ENCODE results near the gene PRTN3.

PRTN3 gene

DNA sequence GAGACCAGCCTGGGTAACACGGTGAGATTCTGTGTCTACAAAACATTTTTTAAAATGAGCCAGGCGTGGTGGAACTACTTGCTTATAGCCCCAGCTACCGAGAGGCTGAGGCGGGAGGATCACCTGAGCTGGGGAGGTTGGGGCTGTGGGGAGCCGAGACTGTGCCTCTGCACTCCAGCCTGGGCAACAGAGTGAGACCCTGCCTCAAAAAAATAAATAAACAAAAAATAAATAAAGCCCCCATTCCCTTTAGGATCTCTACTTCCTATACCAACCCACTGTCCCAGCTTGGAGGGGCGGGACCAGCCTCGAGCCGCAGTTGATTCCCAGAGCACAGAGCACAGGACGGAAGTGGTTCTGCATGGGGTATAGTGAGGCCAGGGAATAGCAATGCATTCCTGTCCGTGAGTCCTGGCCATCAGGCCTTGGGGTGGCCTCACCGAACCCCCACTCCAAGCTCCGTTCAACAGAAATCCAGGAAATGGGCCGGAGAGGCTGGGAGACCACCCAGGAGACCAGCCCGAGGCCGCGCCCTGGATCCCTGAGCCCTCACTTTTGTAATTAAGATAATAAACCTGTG, 48.4 kb upstream of the PRTN3 start:
- no peak overlapping the region for H3K4me2 ChIP-seq (ENCODE audit: low read depth, low read length, poor library complexity, severe bottlenecking)
- no peak overlapping the region for H3K4me3 ChIP-seq (ENCODE audit: low read length, poor library complexity, severe bottlenecking)
- H3K9me2 ChIP-seq (replicated peaks; ENCODE audit: low read depth, low read length), result no peaks in the 10 kb centered on the region
- no peaks in the 10 kb centered on the region for H3K9me3 ChIP-seq (ENCODE audit: insufficient read depth, low read depth, low read length)
- no peak overlapping the region for H2AFZ ChIP-seq (ENCODE audit: low read length)
- H3K36me3 ChIP-seq (ENCODE audit: insufficient read depth, low read length), result no peaks in the 10 kb centered on the region
- H3K27me3 ChIP-seq (ENCODE audit: insufficient read depth, low read length, poor library complexity, severe bottlenecking), result no peaks in the 10 kb centered on the region
- TF ChIP-seq, protein P1, sequence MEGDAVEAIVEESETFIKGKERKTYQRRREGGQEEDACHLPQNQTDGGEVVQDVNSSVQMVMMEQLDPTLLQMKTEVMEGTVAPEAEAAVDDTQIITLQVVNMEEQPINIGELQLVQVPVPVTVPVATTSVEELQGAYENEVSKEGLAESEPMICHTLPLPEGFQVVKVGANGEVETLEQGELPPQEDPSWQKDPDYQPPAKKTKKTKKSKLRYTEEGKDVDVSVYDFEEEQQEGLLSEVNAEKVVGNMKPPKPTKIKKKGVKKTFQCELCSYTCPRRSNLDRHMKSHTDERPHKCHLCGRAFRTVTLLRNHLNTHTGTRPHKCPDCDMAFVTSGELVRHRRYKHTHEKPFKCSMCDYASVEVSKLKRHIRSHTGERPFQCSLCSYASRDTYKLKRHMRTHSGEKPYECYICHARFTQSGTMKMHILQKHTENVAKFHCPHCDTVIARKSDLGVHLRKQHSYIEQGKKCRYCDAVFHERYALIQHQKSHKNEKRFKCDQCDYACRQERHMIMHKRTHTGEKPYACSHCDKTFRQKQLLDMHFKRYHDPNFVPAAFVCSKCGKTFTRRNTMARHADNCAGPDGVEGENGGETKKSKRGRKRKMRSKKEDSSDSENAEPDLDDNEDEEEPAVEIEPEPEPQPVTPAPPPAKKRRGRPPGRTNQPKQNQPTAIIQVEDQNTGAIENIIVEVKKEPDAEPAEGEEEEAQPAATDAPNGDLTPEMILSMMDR (conservative IDR thresholded peaks at IDR 0.05; ENCODE audit: low read length), result no peak
- no peak for TF ChIP-seq EZH2phosphoT487 (IDR thresholded peaks at IDR 0.05; ENCODE audit: borderline replicate concordance)
- no peak overlapping the region for H3K9ac ChIP-seq (ENCODE audit: low read depth, low read length, poor library complexity, severe bottlenecking)
- H3K4me1 ChIP-seq (ENCODE audit: insufficient read depth, low read length, poor library complexity, severe bottlenecking), result peaks cover 4% of the 10 kb centered on the region
- H4K20me1 ChIP-seq (ENCODE audit: insufficient read depth, low read length, poor library complexity, severe bottlenecking), result no peaks in the 10 kb centered on the region
- peaks cover 8% of the 10 kb centered on the region; the same call in 1 of the 2 replicates for H3K79me2 ChIP-seq (ENCODE audit: insufficient read depth, low read length)
- H3F3A ChIP-seq (ENCODE audit: low read depth), result no peaks in the 10 kb centered on the region

DNA sequence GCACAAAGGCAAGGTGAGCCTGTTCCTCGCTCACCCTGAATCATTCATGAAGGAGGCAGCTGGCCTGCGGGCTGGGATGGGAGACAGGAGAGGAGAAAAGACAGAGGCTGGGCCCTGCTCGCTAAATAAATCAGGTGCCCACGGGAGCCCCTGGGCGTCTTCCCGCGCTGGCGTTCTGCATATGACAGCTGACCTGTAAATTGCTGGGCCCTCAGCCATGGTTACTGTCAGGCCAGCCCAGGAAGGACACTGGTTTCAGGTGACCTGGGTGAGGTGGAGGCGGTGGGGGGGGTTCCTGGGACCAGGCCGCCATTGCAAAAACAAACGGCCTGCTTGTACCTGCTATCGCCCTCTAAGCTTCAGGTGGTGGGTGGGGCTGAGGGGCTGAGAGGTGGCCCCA, 47.0 kb upstream of the PRTN3 start:
- no peaks in the 10 kb centered on the region for H3K9me2 ChIP-seq (replicated peaks; ENCODE audit: low read depth, low read length)
- H3K9ac ChIP-seq (ENCODE audit: low read depth, low read length, poor library complexity, severe bottlenecking), result no peak overlapping the region
- no peaks in the 10 kb centered on the region for H3F3A ChIP-seq (ENCODE audit: low read depth)
- peaks cover 10% of the 10 kb centered on the region for H4K20me1 ChIP-seq (ENCODE audit: insufficient read depth, low read length, poor library complexity, severe bottlenecking)
- no peaks in the 10 kb centered on the region for H3K36me3 ChIP-seq (ENCODE audit: insufficient read depth, low read length)
- H3K4me1 ChIP-seq (ENCODE audit: insufficient read depth, low read length, poor library complexity, severe bottlenecking), result peaks cover 4% of the 10 kb centered on the region
- no peaks in the 10 kb centered on the region for H3K9me3 ChIP-seq (ENCODE audit: insufficient read depth, low read depth, low read length)
- H3K4me2 ChIP-seq (ENCODE audit: low read depth, low read length, poor library complexity, severe bottlenecking), result no peak overlapping the region
- H2AFZ ChIP-seq (ENCODE audit: low read length), result no peak overlapping the region
- H3K79me2 ChIP-seq (ENCODE audit: insufficient read depth, low read length), result peaks cover 21% of the 10 kb centered on the region
- no peak for TF ChIP-seq EZH2phosphoT487 (IDR thresholded peaks at IDR 0.05; ENCODE audit: borderline replicate concordance)
- TF ChIP-seq, protein P1 (conservative IDR thresholded peaks at IDR 0.05; ENCODE audit: low read length), result no peak
- peaks cover 8% of the 10 kb centered on the region for H3K27me3 ChIP-seq (ENCODE audit: insufficient read depth, low read length, poor library complexity, severe bottlenecking)
- H3K4me3 ChIP-seq (ENCODE audit: low read length, poor library complexity, severe bottlenecking), result no peak overlapping the region

DNA sequence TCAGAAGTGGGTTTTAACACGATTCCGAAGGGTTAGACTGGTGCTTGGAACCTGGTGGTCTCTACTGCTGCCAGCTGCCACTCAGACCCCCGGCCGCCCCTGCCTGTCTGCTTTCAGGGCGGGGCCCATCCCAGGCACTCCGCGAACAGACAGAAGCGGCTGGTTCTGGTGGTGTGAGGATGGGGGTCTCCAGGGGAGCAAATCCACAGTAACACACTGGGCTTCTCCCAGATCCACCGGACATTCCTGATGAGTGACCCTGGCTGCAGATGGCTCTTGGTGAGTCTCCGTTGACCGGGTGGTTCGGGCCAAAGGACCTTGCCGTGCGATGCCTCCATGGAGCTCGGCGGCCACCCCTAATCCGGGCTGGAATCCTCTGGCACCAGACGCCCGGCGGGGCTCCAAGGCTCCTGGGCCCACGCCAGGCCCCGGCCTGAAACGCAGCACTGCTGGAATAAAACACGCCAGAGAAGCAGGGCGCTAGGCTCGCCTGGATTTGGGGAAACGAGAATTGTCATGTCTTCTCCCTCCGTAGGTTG, 45.7 kb upstream of the PRTN3 start:
- peaks cover 8% of the 10 kb centered on the region for H3K27me3 ChIP-seq (ENCODE audit: insufficient read depth, low read length, poor library complexity, severe bottlenecking)
- no peaks in the 10 kb centered on the region for H3F3A ChIP-seq (ENCODE audit: low read depth)
- H3K9me3 ChIP-seq (ENCODE audit: insufficient read depth, low read depth, low read length), result no peaks in the 10 kb centered on the region
- peaks cover 5% of the 10 kb centered on the region for H3K4me1 ChIP-seq (ENCODE audit: insufficient read depth, low read length, poor library complexity, severe bottlenecking)
- H2AFZ ChIP-seq (ENCODE audit: low read length), result no peak overlapping the region
- H3K9me2 ChIP-seq (replicated peaks; ENCODE audit: low read depth, low read length), result no peaks in the 10 kb centered on the region
- H3K79me2 ChIP-seq (ENCODE audit: insufficient read depth, low read length), result peaks cover 34% of the 10 kb centered on the region
- peaks cover 23% of the 10 kb centered on the region for H4K20me1 ChIP-seq (ENCODE audit: insufficient read depth, low read length, poor library complexity, severe bottlenecking)
- TF ChIP-seq, protein P1 (conservative IDR thresholded peaks at IDR 0.05; ENCODE audit: low read length), result no peak
- TF ChIP-seq EZH2phosphoT487 (IDR thresholded peaks at IDR 0.05; ENCODE audit: borderline replicate concordance), result no peak
- H3K36me3 ChIP-seq (ENCODE audit: insufficient read depth, low read length), result peaks cover 8% of the 10 kb centered on the region
- no peak overlapping the region for H3K9ac ChIP-seq (ENCODE audit: low read depth, low read length, poor library complexity, severe bottlenecking)
- H3K4me3 ChIP-seq (ENCODE audit: low read length, poor library complexity, severe bottlenecking), result no peak overlapping the region
- no peak overlapping the region for H3K4me2 ChIP-seq (ENCODE audit: low read depth, low read length, poor library complexity, severe bottlenecking)

All from Loucy (cell line).